IPS-18a (cell line): ENCODE measurements around the gene GALT.

Source experiments
- H3K27ac ChIP-seq: one replicate; pipeline ENCODE4 v1.5.1; 2013; ENCODE audit warnings: low read length
- H3K27me3 ChIP-seq: one replicate; pipeline ENCODE4 v1.6.1; 2013; ENCODE audit warnings: mild to moderate bottlenecking, low read length; ENCODE audit not compliant: control insufficient read depth, insufficient read depth
- H3K36me3 ChIP-seq: one replicate; pipeline ENCODE4 v1.6.1; 2013; ENCODE audit warnings: low read depth, low read length; ENCODE audit not compliant: control insufficient read depth
- H3K4me1 ChIP-seq: one replicate; pipeline ENCODE4 v1.6.1; 2013; ENCODE audit warnings: low read depth, low read length; ENCODE audit not compliant: control insufficient read depth
- H3K4me3 ChIP-seq: one replicate; pipeline ENCODE4 v1.5.1; 2013; ENCODE audit warnings: low read length
- H3K9ac ChIP-seq: one replicate; pipeline ENCODE4 v1.6.1; 2013; ENCODE audit warnings: mild to moderate bottlenecking, low read length, moderate library complexity
- H3K9me3 ChIP-seq: one replicate; pipeline ENCODE4 v1.6.1; 2013; ENCODE audit warnings: low read depth, low read length; ENCODE audit not compliant: control insufficient read depth

Gene GALT

GRCh38 chr9:34644766-34645314, 1.6 kb upstream of the GALT start:
- Histone ChIP-seq H3K36me3 (peaks cover 16% of the 10 kb centered on the region), H3K27me3 (no peaks in the 10 kb centered on the region), H3K4me1 (peaks cover 10% of the 10 kb centered on the region), H3K9ac (no peak overlapping the region), H3K27ac (no peak overlapping the region), H3K9me3 (no peaks in the 10 kb centered on the region), H3K4me3 (no peak overlapping the region)

- Histone ChIP-seq H3K27me3 (no peaks in the 10 kb centered on the region), H3K4me1 (peaks cover 15% of the 10 kb centered on the region), H3K9ac (peak overlapping the region; percentile 73), H3K9me3 (no peaks in the 10 kb centered on the region), H3K36me3 (peaks cover 16% of the 10 kb centered on the region), H3K4me3 (peak overlapping the region; percentile 79), H3K27ac (peak overlapping the region; percentile 4)
Observed at GRCh38 chr9:34647084-34647403, 569 bp downstream of the GALT start.

GRCh38 chr9:34647651-34648050, 1.2 kb downstream of the GALT start:
- Histone ChIP-seq H3K36me3 (peaks cover 16% of the 10 kb centered on the region), H3K4me1 (peaks cover 21% of the 10 kb centered on the region), H3K9ac (peak overlapping the region; percentile 73), H3K4me3 (peak overlapping the region; percentile 79), H3K27me3 (no peaks in the 10 kb centered on the region), H3K9me3 (no peaks in the 10 kb centered on the region), H3K27ac (no peak overlapping the region)

- Histone ChIP-seq H3K27ac (no peak overlapping the region), H3K4me3 (no peak overlapping the region), H3K36me3 (peaks cover 16% of the 10 kb centered on the region), H3K4me1 (peaks cover 31% of the 10 kb centered on the region), H3K27me3 (no peaks in the 10 kb centered on the region), H3K9me3 (no peaks in the 10 kb centered on the region), H3K9ac (no peak overlapping the region)
Observed at GRCh38 chr9:34648673-34649072, 2.2 kb downstream of the GALT start.

- H3K9me3 ChIP-seq = no peaks in the 10 kb centered on the region
- no peak overlapping the region for H3K9ac ChIP-seq
- no peak overlapping the region for H3K27ac ChIP-seq
- peaks cover 16% of the 10 kb centered on the region for H3K36me3 ChIP-seq
- peaks cover 37% of the 10 kb centered on the region for H3K4me1 ChIP-seq
- no peaks in the 10 kb centered on the region for H3K27me3 ChIP-seq
- H3K4me3 ChIP-seq = no peak overlapping the region
Observed at GRCh38 chr9:34650816-34651215, 4.3 kb downstream of the GALT start.

GRCh38 chr9:34651321-34651720, 4.8 kb downstream of the GALT start:
- Histone ChIP-seq H3K36me3 (peaks cover 16% of the 10 kb centered on the region), H3K4me3 (peak overlapping the region; percentile 51), H3K4me1 (peaks cover 33% of the 10 kb centered on the region), H3K27me3 (no peaks in the 10 kb centered on the region), H3K9ac (peak overlapping the region; percentile 16), H3K27ac (no peak overlapping the region), H3K9me3 (no peaks in the 10 kb centered on the region)

GRCh38 chr9:34651876-34652601, 5.6 kb downstream of the GALT start, which contains the start of gene IL11RA:
Gene IL11RA (plus strand): TSS chr9:34652185. CDS start chr9:34655218, 3,033 bp downstream.
- Histone ChIP-seq H3K27ac (no peak within 1 kb of the TSS), H3K9ac (peak within 1 kb of the TSS; percentile 16), H3K4me1 (peaks cover 33% of the 10 kb centered on the region), H3K27me3 (no peaks in the 10 kb centered on the region), H3K9me3 (no peaks in the 10 kb centered on the region), H3K4me3 (peak within 1 kb of the TSS; percentile 51), H3K36me3 (peaks cover 16% of the 10 kb centered on the region)

- H3K27ac ChIP-seq = no peak overlapping the region
- no peak overlapping the region for H3K9ac ChIP-seq
- peak overlapping the region; percentile 12 for H3K4me3 ChIP-seq
Observed at GRCh38 chr9:34652602-34653000, 6.1 kb downstream of the GALT start.

GRCh38 chr9:34653151-34654072, 6.9 kb downstream of the GALT start:
- Histone ChIP-seq H3K4me3 (no peak overlapping the region), H3K4me1 (peaks cover 27% of the 10 kb centered on the region), H3K27ac (no peak overlapping the region), H3K36me3 (peaks cover 14% of the 10 kb centered on the region), H3K9ac (no peak overlapping the region), H3K27me3 (no peaks in the 10 kb centered on the region), H3K9me3 (no peaks in the 10 kb centered on the region)

More at GRCh38 chr9:34652602-34653000, 6.1 kb downstream of the GALT start:
- Histone ChIP-seq H3K36me3 (peaks cover 16% of the 10 kb centered on the region), H3K4me1 (peaks cover 29% of the 10 kb centered on the region), H3K9me3 (no peaks in the 10 kb centered on the region), H3K27me3 (no peaks in the 10 kb centered on the region)

GRCh38 chr9:34654323-34655051, 8.0 kb downstream of the GALT start:
- no peak overlapping the region for H3K27ac ChIP-seq
- H3K9ac ChIP-seq = no peak overlapping the region
- H3K36me3 ChIP-seq = peaks cover 3% of the 10 kb centered on the region
- no peak overlapping the region for H3K4me3 ChIP-seq
- H3K9me3 ChIP-seq = no peaks in the 10 kb centered on the region
- H3K27me3 ChIP-seq = no peaks in the 10 kb centered on the region
- H3K4me1 ChIP-seq = peaks cover 27% of the 10 kb centered on the region

GRCh38 chr9:34655394-34655793, 8.9 kb downstream of the GALT start:
- Histone ChIP-seq H3K27ac (no peak overlapping the region), H3K4me1 (peaks cover 27% of the 10 kb centered on the region), H3K9me3 (no peaks in the 10 kb centered on the region), H3K9ac (no peak overlapping the region), H3K4me3 (no peak overlapping the region), H3K27me3 (no peaks in the 10 kb centered on the region), H3K36me3 (no peaks in the 10 kb centered on the region)
